Common myeloid progenitor, CD34-positive (primary cell): ENCODE measurements around the gene DKK2.
A peak's percentile ranks its signal among the peaks of the same experiment; 100 is the strongest.

Experiments used
- CTCF ChIA-PET: fragments of 350-600 bp; sonication (Branson Sonifier 250); formaldehyde crosslinking; loops from one replicate; lab custom pipeline; 2021; ENCODE audit warnings: antibody characterized with exemption; lab: Charles Lee
- POLR2A ChIA-PET: fragments of 350-600 bp; sonication (Branson Sonifier 250); formaldehyde crosslinking; loops from one replicate; lab custom pipeline; 2021; ENCODE audit warnings: antibody characterized with exemption; lab: Charles Lee
- DNase-seq, 3 donors: peaks; one replicate each; pipeline versions ENCODE4 v3.0.0 to v3.0.0-alpha.2; 2013
- H3K27ac ChIP-seq, 2 experiments: 1 replicate in 1 of 2; 2 replicates in 1 of 2; pipeline ENCODE4 v1.7.0; 2013; ENCODE audit warnings: inconsistent platforms in 2 of 2, low read length in 2 of 2, mild to moderate bottlenecking in 2 of 2, low read depth in 1 of 2, moderate library complexity in 1 of 2; ENCODE audit not compliant: severe bottlenecking in 2 of 2, insufficient read depth in 1 of 2, poor library complexity in 1 of 2
- H3K27me3 ChIP-seq, 5 experiments: replicated peaks in 2 of 5; 1 replicate in 3 of 5; 2 replicates in 2 of 5; pipeline versions ENCODE4 v1.6.1 to v1.7.0; 2013; ENCODE audit warnings: low read length in 4 of 5, mild to moderate bottlenecking in 2 of 5, moderate library complexity in 2 of 5, inconsistent platforms in 1 of 5; ENCODE audit not compliant: insufficient read depth in 5 of 5, control insufficient read depth in 4 of 5
- H3K36me3 ChIP-seq, 4 experiments: 1 replicate in 2 of 4; 2 replicates in 2 of 4; pipeline versions ENCODE4 v1.6.1 to v1.7.0; 2013; ENCODE audit warnings: low read length in 3 of 4, control low read depth in 1 of 4, mild to moderate bottlenecking in 1 of 4; ENCODE audit not compliant: control insufficient read depth in 4 of 4, insufficient read depth in 4 of 4
- H3K4me1 ChIP-seq, 4 experiments: 1 replicate in 3 of 4; 2 replicates in 1 of 4; pipeline versions ENCODE4 v1.6.1 to v1.7.1; 2013; ENCODE audit warnings: low read length in 3 of 4, mild to moderate bottlenecking in 3 of 4, control low read depth in 1 of 4, inconsistent platforms in 1 of 4, moderate library complexity in 1 of 4; ENCODE audit not compliant: control insufficient read depth in 4 of 4, insufficient read depth in 4 of 4; ENCODE audit errors: control extremely low read depth in 1 of 4
- H3K4me3 ChIP-seq, 7 experiments: 1 replicate in 4 of 7; 2 replicates in 3 of 7; pipeline versions ENCODE4 v1.5.1 to v1.7.0; 2013; ENCODE audit warnings: mild to moderate bottlenecking in 7 of 7, low read length in 6 of 7, moderate library complexity in 6 of 7, inconsistent platforms in 2 of 7, low read depth in 2 of 7, control low read depth in 1 of 7; ENCODE audit not compliant: insufficient read depth in 4 of 7, control insufficient read depth in 1 of 7; ENCODE audit errors: extremely low read depth in 1 of 7
- H3K9me3 ChIP-seq, 5 experiments: 1 replicate in 4 of 5; 2 replicates in 1 of 5; pipeline versions ENCODE4 v1.6.1 to v1.7.1; 2013; ENCODE audit warnings: low read length in 4 of 5, mild to moderate bottlenecking in 2 of 5, inconsistent platforms in 1 of 5, low read depth in 1 of 5, moderate library complexity in 1 of 5; ENCODE audit not compliant: control insufficient read depth in 4 of 5, insufficient read depth in 2 of 5; ENCODE audit errors: control extremely low read depth in 1 of 5
- WGBS: methylation state at CpG from one replicate; pipeline ENCODE4 v1.1.5; 2013; ENCODE audit not compliant: insufficient coverage; 5-methylcytosine and 5-hydroxymethylcytosine counted together

The DKK2 gene

DNA sequence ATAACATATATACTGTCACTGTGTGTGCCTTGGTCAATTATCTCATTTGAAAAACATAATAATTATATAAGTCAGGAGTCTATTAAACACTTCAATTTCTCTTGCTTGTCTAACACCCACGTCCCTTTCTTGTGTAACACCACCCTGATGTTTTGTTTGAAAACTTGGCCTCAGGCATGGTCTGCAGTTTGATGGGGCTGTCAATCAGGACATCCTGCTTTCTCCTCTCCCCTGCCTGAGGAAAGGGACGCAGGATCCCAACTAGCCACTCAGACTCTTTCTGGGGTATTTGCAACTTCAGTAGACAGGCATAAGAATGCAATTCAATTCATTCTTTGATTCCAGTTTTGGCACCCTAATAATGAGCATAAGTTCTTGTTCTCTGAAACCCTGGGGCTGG, 48.8 kb downstream of the DKK2 start:
- Histone ChIP-seq H3K27ac (no peak overlapping the region), H3K4me3 (no peak overlapping the region), H3K27me3 (no peaks in the 10 kb centered on the region), H3K36me3 (no peaks in the 10 kb centered on the region), H3K9me3 (no peaks in the 10 kb centered on the region), H3K4me1 (no peaks in the 10 kb centered on the region)
- no peak for DNase-seq
- CTCF ChIA-PET: no interaction called here
- WGBS: 100% methylated on average over 1 of the region's 2 CpGs
- POLR2A ChIA-PET: interaction anchor here (0.7 kb wide), 1 partner anchor 23 kb away, joined by 4 read pairs; no protein-coding TSS in a partner anchor

DNA sequence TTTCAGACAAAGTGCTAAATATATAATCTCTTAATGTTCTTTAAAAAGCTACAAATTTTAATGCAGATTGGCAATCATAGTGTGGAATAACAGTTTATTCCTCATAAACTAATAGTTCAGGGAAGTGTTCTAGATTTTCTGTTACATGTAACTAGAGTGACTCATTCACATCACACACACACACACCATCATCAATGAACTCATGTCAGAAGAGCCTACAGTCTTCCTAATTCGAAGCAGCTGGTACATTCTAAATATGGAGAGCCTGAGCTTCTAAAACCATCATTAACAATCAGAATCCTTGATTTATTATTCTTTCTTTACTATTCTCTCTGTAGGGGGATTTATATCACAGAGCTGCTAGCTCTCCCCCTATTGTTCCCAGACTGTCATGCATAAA, 49.6 kb downstream of the DKK2 start:
- Histone ChIP-seq H3K27me3 (no peaks in the 10 kb centered on the region), H3K36me3 (no peaks in the 10 kb centered on the region), H3K27ac (no peak overlapping the region), H3K4me3 (no peak overlapping the region), H3K9me3 (no peaks in the 10 kb centered on the region), H3K4me1 (no peaks in the 10 kb centered on the region)
- peak in 1 of 3 donors; percentile 8 for DNase-seq
- ChIA-PET CTCF (no interaction called here), POLR2A (no interaction called here)
- 83% methylated on average over 1 of the region's 1 CpG for WGBS

DNA sequence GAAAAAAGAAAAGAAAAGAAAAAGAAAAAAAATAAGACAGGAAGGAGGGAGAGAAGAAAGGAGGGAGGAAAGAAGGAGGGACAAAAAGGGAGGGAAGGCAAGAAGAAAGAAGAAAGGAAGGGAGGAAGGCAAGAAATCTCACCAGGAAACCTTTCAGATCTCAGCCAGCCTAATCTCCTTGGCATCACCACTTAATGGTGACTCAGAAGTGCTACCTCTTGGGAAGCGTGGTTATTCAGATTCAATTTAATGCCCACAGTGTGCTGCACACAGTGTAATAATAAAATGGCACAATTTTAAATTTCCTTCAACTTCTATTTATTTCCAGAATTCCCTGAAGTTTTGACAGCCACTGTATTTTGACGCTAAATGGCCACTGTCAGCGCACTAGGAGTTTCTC, 50.3 kb downstream of the DKK2 start:
- CTCF ChIA-PET: no interaction called here
- Histone ChIP-seq H3K27ac (no peak overlapping the region), H3K4me3 (no peak overlapping the region), H3K9me3 (no peaks in the 10 kb centered on the region), H3K36me3 (no peaks in the 10 kb centered on the region), H3K27me3 (no peaks in the 10 kb centered on the region), H3K4me1 (no peaks in the 10 kb centered on the region)
- 100% methylated on average over 2 of the region's 3 CpGs for WGBS
- POLR2A ChIA-PET: no interaction called here
- no peak for DNase-seq

DNA sequence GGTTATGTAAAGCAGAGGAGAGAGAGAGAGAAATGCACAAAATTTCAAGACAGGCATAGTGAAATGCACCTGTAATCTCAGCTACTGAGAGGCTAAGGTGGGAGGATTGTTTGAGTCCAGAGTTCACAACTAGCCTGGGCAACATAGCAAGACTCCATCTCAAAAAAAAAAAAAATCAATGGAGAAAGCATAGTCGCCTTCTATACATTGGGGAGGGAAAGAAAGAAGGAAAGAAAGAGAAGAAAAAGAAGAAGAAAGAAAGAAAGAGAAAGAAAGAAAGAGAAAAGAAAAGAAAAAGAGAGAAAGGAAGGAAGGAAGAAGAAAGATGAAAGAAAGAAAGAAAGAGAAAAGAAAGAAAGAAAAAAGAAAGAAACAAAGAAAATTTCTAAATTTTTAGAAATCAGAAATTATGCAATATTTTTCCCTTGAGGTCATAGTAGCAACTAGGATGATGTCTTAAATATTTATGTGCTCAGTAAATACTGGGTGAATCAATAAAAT, 53.4 kb downstream of the DKK2 start:
- H3K9me3 ChIP-seq: no peaks in the 10 kb centered on the region
- WGBS: no CpG with 5 or more reads among the region's 1 CpG

DNA sequence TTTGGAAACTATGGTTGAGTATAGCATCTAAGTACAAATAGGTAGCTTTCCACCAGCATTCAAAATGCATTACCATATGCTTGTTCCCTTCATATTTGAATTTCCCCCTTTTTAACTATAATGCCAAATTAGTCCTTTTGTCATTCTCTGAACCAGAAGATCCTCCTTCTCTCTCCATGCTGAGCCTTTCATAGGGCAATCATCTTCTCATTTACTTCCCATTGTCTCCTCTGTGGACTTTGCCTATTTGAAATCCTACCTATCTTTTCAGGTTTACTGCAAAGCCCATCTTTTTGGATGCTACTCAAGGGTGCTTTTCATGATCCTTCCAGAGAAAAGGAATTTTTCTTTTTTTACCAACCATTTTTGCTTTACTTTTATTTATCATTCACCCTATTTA, 54.7 kb downstream of the DKK2 start:
- Histone ChIP-seq H3K4me1 (peaks cover 0 to 7% (median 2%) of the 10 kb centered on the region in 4 experiments), H3K27ac (no peak overlapping the region), H3K36me3 (no peaks in the 10 kb centered on the region), H3K9me3 (no peaks in the 10 kb centered on the region), H3K4me3 (no peak overlapping the region), H3K27me3 (no peaks in the 10 kb centered on the region)
- POLR2A ChIA-PET: no interaction called here
- no peak for DNase-seq
- CTCF ChIA-PET: no interaction called here

More for the DNA sequence above, 53.4 kb downstream of the DKK2 start:
- H3K27ac ChIP-seq: no peak overlapping the region
- H3K4me3 ChIP-seq: no peak overlapping the region
- no peaks in the 10 kb centered on the region for H3K36me3 ChIP-seq
- peaks cover 0 to 7% (median 2%) of the 10 kb centered on the region in 4 experiments for H3K4me1 ChIP-seq
- ChIA-PET POLR2A (interaction anchor here (0.7 kb wide), 1 partner anchor 109 kb away, joined by 3 read pairs; no protein-coding TSS in a partner anchor), CTCF (no interaction called here)
- DNase-seq: no peak
- no peaks in the 10 kb centered on the region for H3K27me3 ChIP-seq

DNA sequence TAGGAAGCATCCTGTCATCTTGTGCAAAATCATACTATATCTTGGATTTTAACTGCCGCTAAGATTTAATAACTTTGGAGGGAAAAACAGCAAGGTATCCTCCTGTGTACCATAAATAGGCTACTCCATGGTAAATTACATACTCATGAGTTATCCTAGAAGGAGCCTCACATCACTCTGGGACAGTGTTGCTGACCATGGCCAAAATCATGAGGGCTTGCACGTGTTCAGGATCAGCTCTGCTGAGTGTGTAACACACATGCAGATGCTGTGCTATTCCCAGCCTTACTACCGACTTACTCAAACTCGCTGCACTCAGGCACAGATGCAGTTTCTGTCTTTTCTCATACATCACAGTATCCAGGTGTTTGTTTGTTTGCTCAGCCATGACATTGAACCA, 56.6 kb downstream of the DKK2 start:
- H3K27me3 ChIP-seq: no peaks in the 10 kb centered on the region
- H3K4me1 ChIP-seq: peaks cover 0 to 7% (median 2%) of the 10 kb centered on the region in 4 experiments
- CTCF ChIA-PET: no interaction called here
- 88% methylated on average over 2 of the region's 4 CpGs for WGBS
- no peaks in the 10 kb centered on the region for H3K36me3 ChIP-seq
- DNase-seq: no peak
- no peak overlapping the region for H3K27ac ChIP-seq
- no peaks in the 10 kb centered on the region for H3K9me3 ChIP-seq
- POLR2A ChIA-PET: no interaction called here
- H3K4me3 ChIP-seq: no peak overlapping the region

DNA sequence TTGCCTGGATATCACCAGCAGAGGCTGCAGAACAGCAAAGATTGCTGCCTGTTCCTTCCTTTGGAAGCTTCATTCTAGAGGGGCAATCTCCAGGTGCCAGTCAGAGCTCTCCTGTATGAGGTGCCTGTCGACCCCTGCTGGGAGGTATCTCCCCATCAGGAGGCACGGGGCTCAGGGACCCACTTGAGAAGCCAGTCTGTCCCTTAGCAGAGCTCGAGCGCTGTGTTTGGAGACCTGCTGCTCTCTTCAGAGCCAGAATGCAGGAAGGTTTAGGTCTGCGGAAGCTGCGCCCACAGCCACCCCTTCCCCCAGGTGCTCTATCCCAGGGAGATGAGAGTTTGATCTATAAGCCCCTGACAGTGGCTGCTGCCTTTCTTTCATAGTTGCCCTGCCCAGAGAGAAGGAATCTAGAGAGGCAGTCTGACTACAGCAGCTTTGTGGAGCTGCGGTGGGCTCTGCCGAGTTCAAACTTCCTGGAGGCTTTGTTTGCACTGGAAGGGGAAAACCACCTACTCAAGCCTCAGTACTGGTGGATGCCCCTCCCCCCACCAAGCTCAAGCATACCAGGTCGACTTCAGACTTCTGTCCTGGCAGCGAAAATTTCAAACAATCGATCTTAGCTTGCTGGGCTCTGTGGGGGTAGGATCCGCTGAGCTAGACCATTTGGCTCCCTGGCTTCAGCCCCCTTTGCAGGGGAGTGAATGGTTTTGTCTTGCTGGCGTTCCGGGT, 57.9 kb downstream of the DKK2 start:
- Histone ChIP-seq H3K4me3 (peak overlapping the region in 1 of 7 experiments; percentile 23), H3K9me3 (no peaks in the 10 kb centered on the region), H3K27ac (no peak overlapping the region), H3K36me3 (no peaks in the 10 kb centered on the region), H3K4me1 (peaks cover 0 to 7% (median 2%) of the 10 kb centered on the region in 4 experiments), H3K27me3 (no peaks in the 10 kb centered on the region)
- CTCF ChIA-PET: no interaction called here
- 37% methylated on average over 9 of the region's 14 CpGs for WGBS
- peak in 1 of 3 donors; percentile 5 for DNase-seq
- POLR2A ChIA-PET: interaction anchor here (0.6 kb wide), 1 partner anchor 32 kb away, joined by 7 read pairs; no protein-coding TSS in a partner anchor
